NT2/D1 (cell line): ENCODE results near the gene TOE1.

ENCODE experiments used
- YY1 ChIP-seq: IDR thresholded peaks from 2 replicates; pipeline ENCODE4 v1.6.1; 2011; ENCODE audit not compliant: insufficient read length, insufficient read depth
- ZNF274 ChIP-seq: IDR thresholded peaks from 2 replicates; pipeline ENCODE4 v1.6.1; 2011; ENCODE audit warnings: mild to moderate bottlenecking, low read depth, low read length

DNA sequence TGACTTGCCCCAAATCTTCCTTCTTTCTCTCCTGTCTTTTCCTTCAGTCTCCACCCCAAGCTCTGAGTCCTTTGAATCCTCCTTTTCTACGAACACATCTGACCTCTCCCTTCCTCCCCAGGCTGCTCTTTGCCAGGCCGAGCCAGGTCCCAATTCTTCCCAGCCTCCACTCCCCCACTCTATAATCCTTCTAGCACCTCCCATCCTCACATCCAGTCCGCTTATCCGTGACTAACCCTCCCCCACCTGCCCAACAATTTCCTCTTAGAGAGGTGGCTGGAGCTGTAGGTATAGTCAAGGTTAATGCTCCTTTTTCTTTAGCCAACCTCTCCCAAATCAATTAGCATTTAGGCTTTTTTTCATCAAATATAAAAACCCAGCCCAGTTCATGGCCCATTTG is 22.8 kb upstream of the TOE1 start:
- no peak for TF ChIP-seq YY1
- TF ChIP-seq ZNF274 = no peak
